ENCODE results near the gene RAP1GDS1. TPM values are rescaled to one million over a fixed set of nuclear protein-coding genes. Genes with fewer than 3 reads are reported as not detected.
"Not testable (repeated sequence)": the region's sequence is repeated elsewhere in the genome, so short reads cannot be mapped to it uniquely, and the experiment has no call there.

Gene RAP1GDS1
- total and polyA plus RNA-seq, 2 experiments from 2014 or later: 49.2 to 56.7 TPM

DNA sequence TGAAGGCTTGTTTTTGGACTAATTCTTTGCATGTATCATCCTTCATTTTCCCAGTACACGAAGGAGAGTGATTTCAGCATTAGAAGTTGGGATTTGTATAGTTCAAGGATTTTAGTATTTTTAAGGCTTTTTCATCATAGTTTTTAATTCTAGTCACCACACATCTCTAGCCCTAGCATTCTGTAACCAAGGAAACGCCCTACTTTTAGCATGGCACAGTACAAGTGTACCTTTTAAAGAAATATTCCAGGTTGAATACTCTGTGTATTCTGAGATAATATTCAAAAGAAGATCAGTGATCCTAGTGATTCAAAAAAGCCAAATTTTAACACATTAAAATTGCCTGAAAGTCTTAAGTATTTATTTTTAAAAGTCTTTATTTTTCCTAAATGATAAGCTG, 150.5 kb downstream of the RAP1GDS1 start:
- peaks cover 11% of the 10 kb centered on the region for H3K36me3 ChIP-seq (ENCODE audit: low read depth)
- no peak overlapping the region for H3K4me3 ChIP-seq
- H3F3A ChIP-seq (ENCODE audit: insufficient read depth): no peaks in the 10 kb centered on the region
- no peaks in the 10 kb centered on the region for H3K79me2 ChIP-seq (ENCODE audit: insufficient read depth)
- H3K9ac ChIP-seq: no peak overlapping the region
- H3K4me2 ChIP-seq (ENCODE audit: unreplicated experiment): no peak overlapping the region
- no peak overlapping the region for H3K27ac ChIP-seq
- H4K20me1 ChIP-seq (ENCODE audit: insufficient read depth): no peaks in the 10 kb centered on the region
- WGBS, 2 experiments (ENCODE audit: low coverage in 1 of 2, low lambda C conversion rate in 2 of 2, missing lambda C conversion rate in 2 of 2): 95 to 98% methylated on average over 2 of the region's 2 CpGs
- H3K4me1 ChIP-seq (ENCODE audit: insufficient read depth): no peaks in the 10 kb centered on the region
- H3K9me3 ChIP-seq (ENCODE audit: low read depth): no peaks in the 10 kb centered on the region
- no peaks in the 10 kb centered on the region for H3K27me3 ChIP-seq (replicated peaks; ENCODE audit: insufficient read depth)
- no peak for DNase-seq
- in situ Hi-C loops (cut with MboI): no loop called here
- no peaks in the 10 kb centered on the region for H3K9me2 ChIP-seq (ENCODE audit: insufficient read depth)
- H2AFZ ChIP-seq: no peak overlapping the region
- TF ChIP-seq EZH2 (IDR thresholded peaks at IDR 0.05; ENCODE audit: insufficient read depth, poor library complexity, severe bottlenecking) (no peak), EZH2phosphoT487 (IDR thresholded peaks at IDR 0.05; ENCODE audit: insufficient read depth, low read depth) (no peak)

DNA sequence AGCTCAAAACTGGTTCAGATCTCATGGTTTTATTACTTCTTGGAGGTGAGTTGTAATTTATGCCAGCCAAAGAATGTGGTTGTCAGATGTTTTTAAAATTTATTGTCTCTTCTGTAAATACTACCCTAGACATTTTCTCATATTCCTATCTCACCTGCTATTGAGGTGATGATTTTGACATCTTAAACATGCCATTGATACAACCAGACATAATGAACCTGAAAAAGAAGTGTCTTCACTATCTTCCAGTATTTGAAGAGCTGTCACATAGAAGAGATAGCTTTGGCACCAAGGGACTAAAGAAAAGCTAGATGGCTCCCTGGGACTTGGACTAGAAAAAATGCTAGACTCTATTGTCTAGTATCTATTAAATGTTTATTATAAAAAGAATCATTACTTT, 155.7 kb downstream of the RAP1GDS1 start:
- Histone ChIP-seq H3K9ac (no peak overlapping the region), H3K27me3 (replicated peaks; ENCODE audit: insufficient read depth) (no peaks in the 10 kb centered on the region), H4K20me1 (ENCODE audit: insufficient read depth) (no peaks in the 10 kb centered on the region), H2AFZ (no peak overlapping the region), H3K36me3 (ENCODE audit: low read depth) (peaks cover 41% of the 10 kb centered on the region; the same call in 1 of the 2 replicates), H3K27ac (no peak overlapping the region), H3K9me2 (ENCODE audit: insufficient read depth) (no peaks in the 10 kb centered on the region), H3K4me1 (ENCODE audit: insufficient read depth) (peaks cover 10% of the 10 kb centered on the region; the same call in 1 of the 2 replicates), H3K4me3 (no peak overlapping the region), H3K4me2 (ENCODE audit: unreplicated experiment) (no peak overlapping the region), H3K79me2 (ENCODE audit: insufficient read depth) (no peaks in the 10 kb centered on the region), H3F3A (ENCODE audit: insufficient read depth) (no peaks in the 10 kb centered on the region), H3K9me3 (ENCODE audit: low read depth) (no peaks in the 10 kb centered on the region)
- in situ Hi-C loops (cut with MboI): no loop called here
- TF ChIP-seq EZH2 (IDR thresholded peaks at IDR 0.05; ENCODE audit: insufficient read depth, poor library complexity, severe bottlenecking) (no peak), EZH2phosphoT487 (IDR thresholded peaks at IDR 0.05; ENCODE audit: insufficient read depth, low read depth) (no peak)
- DNase-seq: no peak

DNA sequence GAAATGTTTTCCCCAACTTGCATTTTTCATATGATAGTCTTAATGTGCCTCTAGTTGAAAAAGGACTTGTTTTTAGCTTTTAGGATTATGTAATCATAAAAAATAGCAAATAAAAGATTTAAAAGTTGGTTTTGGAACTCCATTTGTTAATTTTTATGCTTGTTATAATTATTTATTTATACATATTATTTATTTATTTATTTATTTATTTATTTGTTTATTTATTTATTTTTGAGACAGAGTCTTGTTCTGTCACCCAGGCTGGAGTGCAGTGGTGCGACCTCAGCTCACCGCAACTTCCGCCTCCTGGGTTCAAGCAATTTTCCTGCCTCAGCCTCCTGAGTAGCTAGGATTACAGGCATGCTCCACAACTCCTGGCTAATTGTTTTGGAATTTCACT, 159.0 kb downstream of the RAP1GDS1 start:
- WGBS, 2 experiments (ENCODE audit: low coverage in 1 of 2, low lambda C conversion rate in 2 of 2, missing lambda C conversion rate in 2 of 2): 94 to 98% methylated on average over 3 of the region's 3 CpGs
- DNase-seq; in situ Hi-C loops (cut with MboI); H3K4me2 ChIP-seq (ENCODE audit: unreplicated experiment); H4K20me1 ChIP-seq (ENCODE audit: insufficient read depth); H3K9me2 ChIP-seq (ENCODE audit: insufficient read depth); H3K4me3 ChIP-seq; H3K27me3 ChIP-seq (replicated peaks; ENCODE audit: insufficient read depth); H2AFZ ChIP-seq; H3K79me2 ChIP-seq (ENCODE audit: insufficient read depth); H3F3A ChIP-seq (ENCODE audit: insufficient read depth); H3K27ac ChIP-seq; H3K9me3 ChIP-seq (ENCODE audit: low read depth); H3K9ac ChIP-seq: not testable (repeated sequence)
- H3K4me1 ChIP-seq (ENCODE audit: insufficient read depth): peaks cover 10% of the 10 kb centered on the region; the same call in 1 of the 2 replicates
- peaks cover 64% of the 10 kb centered on the region for H3K36me3 ChIP-seq (ENCODE audit: low read depth)

DNA sequence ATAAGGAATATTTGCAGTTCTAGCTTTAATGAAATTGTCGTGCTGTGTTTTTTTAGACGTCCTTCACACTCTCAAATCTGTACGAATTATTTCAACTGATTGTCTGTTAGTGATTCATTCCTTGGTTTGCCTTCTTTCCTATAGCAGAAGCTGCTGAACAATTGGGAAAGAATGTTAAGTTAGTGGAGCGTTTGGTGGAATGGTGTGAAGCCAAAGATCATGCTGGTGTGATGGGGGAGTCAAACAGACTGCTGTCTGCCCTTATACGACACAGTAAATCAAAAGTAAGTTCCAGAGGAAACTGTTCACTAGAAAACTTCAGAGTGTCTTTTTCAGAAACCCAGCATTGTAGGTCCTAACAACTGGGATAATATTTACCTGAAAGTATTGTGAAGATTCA, 159.9 kb downstream of the RAP1GDS1 start:
- no peak overlapping the region for H2AFZ ChIP-seq
- no peak overlapping the region for H3K4me2 ChIP-seq (ENCODE audit: unreplicated experiment)
- no peaks in the 10 kb centered on the region for H3K9me3 ChIP-seq (ENCODE audit: low read depth)
- no peaks in the 10 kb centered on the region for H3K27me3 ChIP-seq (replicated peaks; ENCODE audit: insufficient read depth)
- H3K4me1 ChIP-seq (ENCODE audit: insufficient read depth): peaks cover 10% of the 10 kb centered on the region; the same call in 1 of the 2 replicates
- in situ Hi-C loops (cut with MboI): no loop called here
- H3F3A ChIP-seq (ENCODE audit: insufficient read depth): peaks cover 3% of the 10 kb centered on the region; the same call in 1 of the 2 replicates
- peaks cover 67% of the 10 kb centered on the region for H3K36me3 ChIP-seq (ENCODE audit: low read depth)
- H3K27ac ChIP-seq: peak overlapping the region; percentile 12; the same call in 1 of the 2 replicates
- no peak overlapping the region for H3K4me3 ChIP-seq
- no peak overlapping the region for H3K9ac ChIP-seq
- H4K20me1 ChIP-seq (ENCODE audit: insufficient read depth): no peaks in the 10 kb centered on the region
- no peaks in the 10 kb centered on the region for H3K79me2 ChIP-seq (ENCODE audit: insufficient read depth)
- no peaks in the 10 kb centered on the region for H3K9me2 ChIP-seq (ENCODE audit: insufficient read depth)
- WGBS, 2 experiments (ENCODE audit: low coverage in 1 of 2, low lambda C conversion rate in 2 of 2, missing lambda C conversion rate in 2 of 2): 79 to 81% methylated on average over 5 of the region's 5 CpGs
- peak; percentile 56 for DNase-seq
- no peak for TF ChIP-seq EZH2 (IDR thresholded peaks at IDR 0.05; ENCODE audit: insufficient read depth, poor library complexity, severe bottlenecking)
- no peak for TF ChIP-seq EZH2phosphoT487 (IDR thresholded peaks at IDR 0.05; ENCODE audit: insufficient read depth, low read depth)

- Histone ChIP-seq H3K4me1 (ENCODE audit: insufficient read depth) (peaks cover 10% of the 10 kb centered on the region; the same call in 1 of the 2 replicates), H3F3A (ENCODE audit: insufficient read depth) (peaks cover 22% of the 10 kb centered on the region), H3K79me2 (ENCODE audit: insufficient read depth) (no peaks in the 10 kb centered on the region), H3K9me2 (ENCODE audit: insufficient read depth) (no peaks in the 10 kb centered on the region), H3K4me2 (ENCODE audit: unreplicated experiment) (no peak overlapping the region), H3K36me3 (ENCODE audit: low read depth) (peaks cover 52% of the 10 kb centered on the region), H3K9ac (no peak overlapping the region), H3K27ac (no peak overlapping the region), H3K27me3 (replicated peaks; ENCODE audit: insufficient read depth) (no peaks in the 10 kb centered on the region), H2AFZ (no peak overlapping the region), H3K9me3 (ENCODE audit: low read depth) (no peaks in the 10 kb centered on the region), H3K4me3 (no peak overlapping the region), H4K20me1 (ENCODE audit: insufficient read depth) (no peaks in the 10 kb centered on the region)
- in situ Hi-C loops (cut with MboI): no loop called here
- no peak for TF ChIP-seq EZH2 (IDR thresholded peaks at IDR 0.05; ENCODE audit: insufficient read depth, poor library complexity, severe bottlenecking)
- TF ChIP-seq EZH2phosphoT487 (IDR thresholded peaks at IDR 0.05; ENCODE audit: insufficient read depth, low read depth): no peak
- DNase-seq: no peak
- 89 to 90% methylated on average over 4 of the region's 4 CpGs for WGBS, 2 experiments (ENCODE audit: low coverage in 1 of 2, low lambda C conversion rate in 2 of 2, missing lambda C conversion rate in 2 of 2)
Measured at GRCh38 chr4:98423009-98423408, 161.8 kb downstream of the RAP1GDS1 start.
